Skin of body (tissue), 2 donors: Measurements from ENCODE around the gene NR1H2. TPM values are rescaled to one million over a fixed set of nuclear protein-coding genes. Genes with fewer than 3 reads are reported as not detected.
"Not testable (repeated sequence)": the region's sequence is repeated elsewhere in the genome, so short reads cannot be mapped to it uniquely, and the experiment has no call there.

Source experiments
- DNase-seq: peaks from one replicate; lab custom pipeline; 2025; lab: John Stamatoyannopoulos, UW
- total RNA-seq: library from RNA; depleted of rRNA; stranded (reverse); fragments of >200 nt; gene quantifications from one replicate; pipeline ENCODE4 v1.2.3, GENCODE V29; 2014

NR1H2 gene
- 26.0 TPM for total RNA-seq

DNA sequence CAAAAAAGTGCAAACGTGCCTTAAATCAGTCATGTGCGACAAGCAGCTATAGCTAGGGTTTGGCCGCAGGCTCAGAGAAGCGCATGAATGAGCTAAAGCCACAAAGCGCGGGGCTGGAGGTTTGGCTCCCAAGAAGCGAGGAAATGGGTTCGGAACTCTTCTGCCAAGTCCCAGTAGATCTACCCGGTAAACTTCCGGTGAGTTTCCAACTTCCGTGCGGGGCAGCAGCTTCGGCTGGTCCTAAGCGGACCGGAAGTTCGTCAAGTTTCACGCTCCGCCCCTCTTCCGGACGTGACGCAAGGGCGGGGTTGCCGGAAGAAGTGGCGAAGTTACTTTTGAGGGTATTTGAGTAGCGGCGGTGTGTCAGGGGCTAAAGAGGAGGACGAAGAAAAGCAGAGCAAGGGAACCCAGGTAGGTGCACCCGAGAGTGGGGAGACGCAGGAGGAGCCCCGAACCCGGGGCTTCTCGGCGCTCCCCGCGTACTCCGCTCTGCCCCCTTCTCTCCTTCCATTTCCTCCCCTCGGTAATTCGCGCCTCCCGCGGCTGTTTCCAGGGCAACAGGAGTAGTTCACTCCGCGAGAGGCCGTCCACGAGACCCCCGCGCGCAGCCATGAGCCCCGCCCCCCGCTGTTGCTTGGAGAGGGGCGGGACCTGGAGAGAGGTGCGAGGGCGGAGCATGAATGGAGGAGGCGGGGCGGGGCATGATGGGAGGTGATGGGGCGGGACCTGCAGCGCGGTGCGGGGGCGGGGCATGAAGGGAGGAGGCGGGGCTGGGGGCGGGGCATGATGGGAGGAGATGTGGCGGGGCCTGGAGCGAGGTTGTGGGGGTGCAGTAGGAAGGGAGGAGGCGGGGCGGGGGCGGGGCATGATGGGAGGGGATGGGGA lies at the start of gene NR1H2:
Gene NR1H2 (plus strand): TSS at position 292 of the 885 bp plus-strand sequence. CDS start 1,149 bp downstream, outside the sequence.
- peak; percentile 98 for DNase-seq

DNA sequence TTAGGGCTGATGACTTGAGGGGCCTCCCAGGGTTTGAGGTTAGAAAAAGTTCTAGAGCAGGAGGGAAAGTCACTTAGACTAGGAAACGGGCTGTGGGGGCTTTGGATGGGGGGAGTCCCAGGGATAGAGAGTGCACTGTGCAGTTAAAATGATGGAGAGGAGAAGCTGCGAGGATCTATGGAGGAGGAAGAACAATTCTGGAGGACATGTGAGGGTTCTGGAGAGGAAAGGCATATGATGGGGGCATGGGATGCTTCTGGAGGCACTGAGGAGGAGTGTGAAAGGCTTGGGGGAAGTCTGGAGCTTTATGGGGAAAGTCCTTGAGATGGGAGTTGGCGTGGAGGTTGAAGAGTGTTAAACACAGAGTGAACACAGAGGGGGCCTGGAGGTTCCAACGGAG lies 49.2 kb upstream of the NR1H2 start:
- DNase-seq = no peak

DNA sequence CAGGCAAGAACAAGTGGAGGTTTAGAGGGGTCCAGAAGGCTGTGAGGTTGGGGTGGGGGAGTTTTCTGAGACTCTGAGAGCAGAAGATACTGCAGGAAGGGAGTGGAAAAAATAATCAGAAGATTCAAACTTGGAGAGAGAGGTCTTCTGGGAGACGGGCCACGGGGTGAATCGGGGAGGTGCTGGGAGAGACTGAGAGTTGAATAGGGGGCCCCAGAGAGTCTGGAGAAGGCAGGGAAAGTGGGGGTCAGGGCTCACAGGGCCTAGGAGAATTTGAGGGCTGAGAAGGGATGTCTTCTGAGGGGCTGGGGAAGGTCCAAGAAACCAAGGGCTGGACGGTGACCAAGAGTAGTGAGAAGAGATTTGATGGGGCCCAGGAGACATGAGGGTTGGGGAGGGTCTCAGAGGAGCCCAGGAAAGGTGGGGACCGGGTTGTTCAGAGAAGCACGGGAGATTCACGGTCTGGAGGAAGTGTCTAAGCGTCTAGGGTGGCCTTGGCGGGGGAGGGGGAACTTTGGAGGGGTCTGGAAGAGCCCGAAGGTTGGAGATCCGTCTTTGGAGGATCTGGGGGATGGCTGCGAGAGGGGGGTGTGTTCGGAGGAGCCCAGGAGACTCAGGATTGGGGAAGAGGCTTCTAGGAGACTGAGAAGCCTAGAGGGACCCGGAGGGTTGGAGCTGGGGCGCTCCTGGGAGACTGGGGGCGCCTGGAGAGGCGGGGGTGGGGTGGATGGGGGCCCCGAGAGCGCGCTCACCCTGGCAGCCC lies 48.6 kb upstream of the NR1H2 start:
- no peak for DNase-seq

DNA sequence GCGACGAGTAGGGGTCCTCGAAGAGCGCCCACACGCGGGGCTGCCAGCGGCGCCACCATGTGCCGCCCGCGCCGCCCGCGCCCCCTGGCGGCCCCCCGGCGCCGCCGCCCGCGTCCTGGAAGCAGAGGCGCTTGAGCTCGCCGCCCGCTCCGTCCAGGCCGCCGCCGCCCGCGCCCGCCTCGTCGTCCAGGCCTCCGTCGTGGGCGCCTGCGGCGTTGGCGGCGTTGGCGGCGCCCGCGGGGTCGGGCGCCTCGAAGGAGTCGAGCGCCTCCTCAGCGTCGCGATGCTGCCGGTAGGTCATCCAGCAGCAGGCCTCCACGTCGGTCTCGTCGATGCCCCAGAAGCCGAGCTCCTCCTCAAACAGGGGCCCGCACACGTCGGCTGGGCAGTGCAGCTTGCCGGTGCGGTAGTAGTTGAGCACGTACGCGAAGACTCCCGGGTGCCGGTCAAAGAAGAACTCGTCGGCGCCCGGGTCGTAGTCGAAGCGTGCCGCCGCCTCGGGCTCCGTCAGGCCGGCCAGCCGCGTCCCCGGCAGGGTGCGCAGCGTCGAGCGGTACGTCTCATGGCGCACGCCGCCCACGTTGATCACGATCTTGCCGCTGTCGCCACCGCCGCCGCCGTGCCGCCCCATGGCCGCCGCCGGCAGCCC lies 47.9 kb upstream of the NR1H2 start:
- DNase-seq = no peak

DNA sequence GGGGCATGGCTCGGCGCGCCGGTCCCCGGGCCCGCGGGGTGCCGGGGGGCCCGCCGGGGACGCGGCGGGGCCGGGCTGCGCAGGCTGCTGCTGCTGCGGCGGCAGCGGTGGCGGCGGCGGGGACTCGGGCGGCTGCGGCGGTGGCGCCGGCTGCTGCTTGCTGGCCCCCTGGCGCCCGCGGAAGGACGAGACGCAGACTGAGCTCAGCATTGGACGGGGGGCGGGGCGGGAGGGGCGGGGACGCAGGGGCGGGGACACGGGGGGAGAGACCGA lies 47.4 kb upstream of the NR1H2 start:
- DNase-seq = no peak

DNA sequence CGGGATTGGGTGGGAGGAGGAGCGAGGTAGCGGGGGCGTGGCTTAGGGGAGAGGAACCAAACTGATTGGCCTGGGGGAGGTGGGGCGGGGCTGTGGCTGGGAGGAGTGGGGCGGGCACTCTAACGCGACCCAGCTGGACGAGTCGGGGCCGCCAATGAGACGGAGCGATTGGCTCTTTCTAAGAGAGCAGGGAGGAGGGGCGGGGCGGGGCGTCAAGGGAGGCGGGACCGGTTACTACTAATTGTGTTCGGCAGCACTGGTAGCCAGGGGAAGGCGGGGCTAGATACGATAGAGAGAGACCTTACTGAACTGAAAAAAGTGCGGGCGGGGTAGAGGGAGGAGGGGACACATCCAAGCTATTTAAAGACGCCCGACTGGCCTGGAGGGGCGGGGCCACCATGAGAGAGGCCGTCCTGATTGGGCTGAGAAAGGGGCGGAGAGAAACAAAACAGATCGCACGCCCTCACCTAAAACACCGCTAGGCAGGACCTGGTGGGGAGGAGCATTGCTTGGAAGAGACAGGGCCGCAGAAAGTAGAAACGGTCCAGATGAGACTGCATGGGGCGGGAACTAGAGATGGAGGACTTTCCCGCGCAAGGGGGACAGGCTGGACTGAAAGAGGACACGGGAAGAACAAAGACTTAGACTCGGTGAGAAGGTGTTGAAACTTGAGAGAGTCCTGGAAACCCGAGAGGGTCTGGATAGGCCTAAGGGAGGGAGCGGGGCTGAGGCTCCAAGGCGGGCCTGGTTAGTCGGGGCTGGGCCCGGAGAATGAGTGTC lies 46.9 kb upstream of the NR1H2 start, which contains the start of gene KCNC3:
Gene KCNC3 (minus strand): TSS at position 232 of the 780 bp plus-strand sequence. CDS start 295 bp downstream, outside the sequence.
- peak; percentile 86 for DNase-seq

DNA sequence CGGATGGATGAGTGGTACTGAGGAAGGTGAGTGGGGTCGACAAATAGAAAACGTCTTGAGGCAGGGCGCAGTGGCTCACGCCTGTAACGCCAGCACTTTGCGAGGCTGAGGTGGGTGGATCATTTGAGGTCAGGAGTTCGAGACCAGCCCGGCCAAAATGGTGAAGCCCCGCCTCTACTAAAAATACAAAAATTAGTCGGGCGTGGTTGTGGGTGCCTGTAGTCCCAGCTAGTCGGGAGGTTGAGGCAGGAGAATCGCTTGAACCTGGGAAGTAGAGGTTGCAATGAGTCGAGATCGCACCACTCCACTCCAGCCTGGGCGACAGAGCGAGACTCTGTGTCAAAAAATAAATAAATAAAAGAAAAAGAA lies 46.3 kb upstream of the NR1H2 start:
- DNase-seq = not testable (repeated sequence)

DNA sequence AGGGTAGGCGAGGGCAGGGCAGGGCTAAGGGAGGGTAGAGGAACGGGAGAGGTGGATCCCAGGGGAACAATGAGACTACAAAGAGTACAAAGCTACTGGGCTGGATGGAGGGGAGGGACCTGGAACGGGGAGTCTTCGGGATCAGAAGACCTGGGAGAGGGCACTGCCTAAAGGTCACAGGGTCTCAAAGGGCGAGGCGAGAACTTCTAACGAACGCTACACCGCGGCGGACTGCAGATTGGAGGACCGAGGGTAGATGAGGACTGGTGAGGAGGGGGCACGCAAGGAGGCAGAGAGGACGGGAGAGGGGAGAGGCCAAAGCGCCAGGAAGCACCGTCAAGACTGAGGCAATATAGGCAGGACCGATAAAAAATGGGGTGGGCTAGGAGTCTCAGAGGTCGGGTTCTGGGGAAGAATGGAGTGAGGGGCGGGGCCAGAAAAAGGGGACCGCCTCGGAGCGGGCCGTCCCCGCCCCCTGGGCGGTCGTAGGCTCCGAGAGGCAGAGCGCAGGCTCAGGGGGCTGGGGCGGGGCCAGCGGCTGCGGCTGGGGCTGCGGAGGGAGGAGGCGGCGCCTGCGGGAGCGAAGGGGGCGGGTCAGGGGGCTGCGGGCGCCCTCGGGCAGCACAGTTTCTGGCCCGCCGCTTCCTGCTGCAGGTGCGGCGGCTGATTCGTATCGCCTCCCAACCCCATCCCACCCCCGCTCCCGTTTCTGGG lies 45.7 kb upstream of the NR1H2 start:
- no peak for DNase-seq

DNA sequence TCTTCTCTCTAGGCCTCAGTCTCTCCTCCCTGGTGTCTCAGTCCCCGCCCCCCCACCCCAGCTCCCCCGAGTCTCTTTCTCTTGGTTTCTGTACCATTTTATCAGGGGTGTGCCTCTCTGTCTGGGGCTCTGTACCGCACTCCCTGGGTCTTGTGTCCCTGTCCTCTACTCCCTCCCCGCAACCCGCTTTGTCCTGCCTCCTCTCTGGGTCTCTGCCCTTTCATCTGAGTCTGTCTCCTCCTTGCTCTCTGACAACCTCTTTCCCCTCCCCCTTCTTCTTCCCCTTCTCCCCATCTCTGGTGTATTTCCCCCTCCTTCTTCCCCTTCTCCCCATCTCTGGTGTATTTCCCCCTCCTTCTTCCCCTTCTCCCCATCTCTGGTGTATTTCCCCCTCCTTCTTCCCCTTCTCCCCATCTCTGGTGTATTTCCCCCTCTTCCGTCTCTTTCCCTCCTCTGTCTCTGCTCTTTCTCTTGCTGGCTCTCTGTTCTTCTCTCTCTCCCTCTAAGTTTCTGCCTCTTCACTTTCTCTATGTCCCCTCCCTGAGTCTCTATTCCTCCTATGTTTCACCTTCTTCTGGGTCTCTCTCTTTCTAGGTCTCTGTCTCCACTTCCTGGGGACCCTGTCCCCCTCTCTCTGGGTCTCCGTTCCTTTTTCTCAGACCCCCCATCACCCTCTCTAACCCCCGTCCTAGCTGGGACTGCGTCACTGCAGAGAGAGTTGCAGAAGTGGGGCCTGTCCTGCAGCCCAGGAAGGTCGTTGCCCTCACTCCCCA lies 44.9 kb upstream of the NR1H2 start:
- no peak for DNase-seq

DNA sequence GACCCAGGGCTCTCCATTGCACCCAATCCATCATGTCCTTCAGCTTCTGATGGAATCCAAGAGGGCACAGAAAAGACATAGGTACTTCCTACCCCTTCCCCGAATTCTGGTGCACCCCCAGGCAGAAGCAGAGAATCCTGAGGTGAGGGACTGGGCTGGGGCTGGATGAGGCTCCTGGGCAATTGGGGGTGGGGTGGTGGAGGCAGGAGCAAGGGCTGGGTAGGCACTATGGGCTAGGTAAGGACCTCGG lies 44.3 kb upstream of the NR1H2 start:
- no peak for DNase-seq

DNA sequence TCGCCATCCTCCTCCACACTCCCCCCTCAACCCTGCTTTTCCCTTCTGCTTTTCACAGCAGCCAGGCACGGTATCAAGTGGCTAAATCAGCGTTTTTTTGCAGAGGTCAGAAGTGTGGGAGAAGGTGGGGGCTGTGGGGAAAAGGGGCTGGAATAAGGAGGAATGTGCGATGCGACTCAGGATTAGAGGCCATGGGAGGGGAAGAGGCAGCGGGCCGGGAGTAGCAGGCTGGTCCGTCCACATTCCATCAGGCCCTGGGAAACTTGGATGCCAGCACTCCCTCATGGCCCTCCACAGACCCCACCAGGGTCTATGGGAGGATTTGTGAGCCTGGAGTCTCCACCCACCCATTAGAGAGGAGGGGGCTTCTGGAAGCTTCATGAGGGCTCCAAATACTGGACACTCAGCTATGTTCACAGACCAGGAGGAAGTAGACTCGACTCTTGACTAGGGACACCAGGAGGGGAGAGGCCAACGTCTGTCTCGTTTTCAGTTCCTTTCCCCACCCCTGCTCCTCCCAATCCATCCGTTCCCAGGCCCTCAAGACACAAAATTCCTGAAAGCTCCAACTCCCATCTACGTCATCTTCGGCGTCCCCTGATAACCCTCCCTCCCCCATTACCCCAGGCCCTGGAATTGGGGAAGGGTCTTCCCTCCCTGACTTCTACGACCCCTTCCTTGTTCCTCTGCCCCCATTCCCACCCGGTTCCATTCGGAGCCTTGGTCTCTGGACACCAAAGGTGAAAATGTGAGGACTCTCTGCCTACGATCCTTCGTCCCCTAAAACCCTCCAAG lies 43.8 kb upstream of the NR1H2 start:
- no peak for DNase-seq

DNA sequence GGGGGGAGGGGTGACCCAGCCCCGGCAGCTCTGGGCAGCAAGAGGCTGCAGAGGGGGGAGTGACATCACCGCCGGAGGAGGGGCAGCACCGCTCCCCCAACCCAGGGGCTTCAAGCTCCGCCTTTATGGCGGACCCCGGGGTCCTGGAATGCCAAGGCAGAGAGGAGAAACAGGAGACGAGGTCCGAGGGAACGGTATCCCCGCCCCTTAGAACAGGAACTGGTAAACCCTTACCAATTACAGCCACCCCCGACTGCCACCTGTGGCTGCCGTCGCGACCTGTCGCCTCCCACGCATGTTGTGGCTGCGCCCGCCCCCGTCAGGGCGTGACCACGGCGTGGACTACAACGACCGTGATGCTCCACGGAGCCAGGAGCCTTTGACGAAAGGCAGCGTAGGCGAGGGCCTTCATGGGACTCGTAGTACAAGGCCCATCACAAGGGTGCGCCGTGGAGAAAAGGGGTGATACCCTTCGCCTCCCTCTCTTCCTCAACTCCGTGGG lies 43.0 kb upstream of the NR1H2 start:
- DNase-seq = peak; percentile 55

DNA sequence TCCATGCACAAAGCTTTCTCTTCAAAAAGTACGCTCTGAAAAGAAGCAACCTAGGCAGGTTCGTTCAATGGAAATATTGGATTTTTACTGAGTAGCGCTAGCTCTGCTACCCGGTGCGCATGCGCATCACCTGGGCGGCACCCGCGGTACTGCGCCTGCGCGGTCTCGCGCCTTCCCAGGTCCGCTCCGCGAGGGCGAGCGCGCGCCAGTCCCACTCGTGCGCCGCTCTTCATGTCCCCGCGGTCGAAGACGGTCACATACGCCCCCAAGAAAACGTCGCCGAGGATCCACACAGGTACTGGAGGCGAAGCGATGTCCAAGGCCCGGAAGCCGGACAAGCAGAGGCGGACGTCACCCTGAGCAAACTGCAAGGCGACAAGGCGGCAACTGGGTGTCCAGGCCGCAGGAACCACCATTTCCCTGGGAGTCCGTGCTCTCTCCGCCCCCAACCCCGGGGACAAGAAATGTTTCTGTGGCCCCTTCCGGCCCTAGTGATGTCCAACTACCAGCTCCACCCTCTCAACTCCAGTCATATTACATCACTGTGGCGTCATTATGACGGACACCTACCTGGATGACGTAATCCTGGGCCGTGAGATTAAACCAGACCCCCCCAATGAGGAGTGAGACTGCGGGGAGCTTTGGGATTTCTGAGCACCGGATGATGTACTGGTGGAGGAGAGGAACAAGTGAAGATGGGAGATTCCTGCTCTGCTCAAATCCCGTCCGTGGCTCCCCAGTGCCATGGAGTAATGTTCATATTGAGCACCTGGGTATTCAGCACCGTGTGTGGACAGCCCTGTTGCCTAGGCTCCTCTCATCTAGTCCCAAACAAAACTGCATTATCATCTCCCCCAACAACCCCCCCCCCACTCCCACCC lies 42.3 kb upstream of the NR1H2 start:
- DNase-seq = peak; percentile 52

DNA sequence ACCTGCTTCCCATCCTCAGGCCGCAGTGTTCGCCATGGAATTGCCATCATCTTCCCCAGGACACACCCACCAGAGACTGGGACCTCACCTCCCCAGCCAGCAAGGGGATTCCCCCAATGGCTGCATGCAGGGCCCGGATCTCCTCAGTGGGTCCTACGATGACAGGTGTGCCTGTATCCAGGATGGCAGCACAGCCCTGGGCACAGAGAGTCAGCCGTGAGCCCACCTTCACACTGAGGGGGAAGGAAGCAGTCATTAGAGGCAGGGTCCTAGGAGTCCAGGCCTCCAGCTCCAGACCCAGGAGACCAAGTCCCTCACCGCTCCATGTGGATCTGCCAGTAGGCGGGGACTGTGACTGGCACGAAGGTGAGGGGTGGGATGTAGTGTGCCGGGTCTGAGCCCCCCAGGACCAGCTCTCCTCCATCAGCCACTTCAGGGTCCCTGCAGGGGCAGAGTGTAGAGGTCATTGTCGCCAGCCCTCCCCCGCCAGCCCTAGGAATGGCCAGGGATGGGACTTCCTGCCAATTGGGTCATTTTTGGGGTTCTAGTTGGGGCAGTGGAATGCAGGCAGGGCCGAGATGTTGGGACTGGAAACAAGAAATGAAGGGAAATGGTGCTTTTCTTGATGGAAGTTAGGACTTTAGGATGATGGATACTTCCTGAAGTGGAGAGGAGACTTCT lies 41.4 kb upstream of the NR1H2 start:
- no peak for DNase-seq

DNA sequence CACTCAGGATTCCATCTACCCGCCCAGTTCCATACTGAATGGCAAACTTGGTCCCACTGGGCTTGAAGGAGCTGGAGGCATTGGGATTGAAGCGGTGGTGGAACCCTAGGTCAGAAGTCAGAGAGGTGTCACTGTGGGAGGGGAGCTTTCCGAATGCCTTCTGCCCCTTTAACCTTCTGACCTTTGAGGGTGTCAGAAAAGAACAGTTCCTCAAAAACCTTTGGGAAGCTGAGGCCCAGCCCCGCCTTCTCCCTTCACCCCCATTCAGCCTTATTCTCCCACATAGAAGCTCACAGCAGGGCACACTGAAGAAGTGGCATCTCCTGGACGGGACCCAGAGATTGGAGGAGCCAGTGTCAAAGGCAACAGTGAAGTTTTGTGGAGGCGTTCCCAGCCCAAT lies 39.2 kb upstream of the NR1H2 start:
- not testable (repeated sequence) for DNase-seq

DNA sequence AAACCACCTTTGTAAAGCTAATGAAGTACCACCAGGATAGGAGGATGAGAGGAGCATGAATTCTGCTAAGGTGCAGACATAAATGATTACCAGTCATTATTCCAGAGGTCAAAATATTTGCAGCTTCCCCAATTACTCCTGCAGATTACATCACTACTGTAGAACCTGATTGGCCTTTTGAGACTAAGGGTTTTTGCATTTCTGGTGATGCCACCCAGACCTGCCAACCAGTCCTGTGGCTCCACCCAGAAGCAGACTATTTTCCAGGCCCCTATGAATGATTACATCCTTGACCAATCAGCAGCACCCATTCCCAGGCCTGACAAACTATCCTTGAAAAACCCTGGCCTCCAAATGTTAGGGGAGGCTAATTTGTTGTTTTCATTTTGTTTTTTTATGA lies 35.9 kb upstream of the NR1H2 start:
- no peak for DNase-seq

DNA sequence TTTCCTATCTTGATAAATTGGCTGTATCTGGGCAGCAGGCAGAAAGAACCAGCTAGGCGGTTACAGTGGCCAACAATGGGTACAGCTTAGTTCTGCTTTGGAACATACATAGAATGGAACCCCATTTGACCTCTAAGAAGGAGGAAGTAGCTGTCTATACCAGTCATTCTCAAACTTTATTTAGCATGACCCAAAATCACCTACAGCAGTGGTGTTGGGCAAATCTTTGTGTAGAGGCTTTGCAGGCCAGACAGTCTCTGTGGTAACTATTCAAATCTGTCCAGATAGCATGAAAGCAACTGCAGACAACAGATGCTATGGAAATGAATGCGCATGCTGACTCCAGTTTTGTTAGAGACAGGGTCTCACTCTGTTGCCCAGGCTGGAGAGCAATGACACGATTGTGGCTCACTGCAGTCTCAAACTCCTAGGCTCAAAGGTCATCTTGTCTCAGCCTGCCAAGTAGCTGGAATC lies 35.1 kb upstream of the NR1H2 start:
- no peak for DNase-seq
